Kidney epithelial cell (primary cell): ENCODE results near the gene FMN2. TPM values are rescaled to one million over a fixed set of nuclear protein-coding genes. Genes with fewer than 3 reads are reported as not detected.
"Not testable (repeated sequence)": the region's sequence is repeated elsewhere in the genome, so short reads cannot be mapped to it uniquely, and the experiment has no call there.

Experiments
- DNase-seq: peaks from one replicate; pipeline ENCODE4 v3.0.0-alpha.2; 2010; ENCODE audit warnings: low read depth
- H3K27me3 ChIP-seq: 2 replicates; pipeline ENCODE4 v1.6.0; 2011; ENCODE audit warnings: low read length; ENCODE audit not compliant: control insufficient read depth, insufficient read depth
- H3K36me3 ChIP-seq: 2 replicates; pipeline ENCODE4 v1.5.1; 2011; ENCODE audit warnings: low read length; ENCODE audit not compliant: control insufficient read depth, insufficient read depth
- H3K4me3 ChIP-seq: 2 replicates; pipeline ENCODE4 v1.5.1; 2011; ENCODE audit warnings: low read depth, mild to moderate bottlenecking, control low read depth, low read length
- total RNA-seq: library from RNA; depleted of rRNA; stranded (reverse); fragments of >200 nt; gene quantifications from 2 replicates; pipeline ENCODE4 v1.2.3, GENCODE V29; 2015
- TF ChIP-seq, protein P1 (sequence below): IDR thresholded peaks from 2 replicates; pipeline ENCODE4 v1.5.1; 2011; ENCODE audit warnings: mild to moderate bottlenecking, moderate library complexity, low read length, control low read depth, inconsistent platforms; ENCODE audit not compliant: insufficient read depth, poor library complexity, severe bottlenecking

FMN2 gene
- total RNA-seq, 1 donor from 2014 or later, result 0.33 TPM

DNA sequence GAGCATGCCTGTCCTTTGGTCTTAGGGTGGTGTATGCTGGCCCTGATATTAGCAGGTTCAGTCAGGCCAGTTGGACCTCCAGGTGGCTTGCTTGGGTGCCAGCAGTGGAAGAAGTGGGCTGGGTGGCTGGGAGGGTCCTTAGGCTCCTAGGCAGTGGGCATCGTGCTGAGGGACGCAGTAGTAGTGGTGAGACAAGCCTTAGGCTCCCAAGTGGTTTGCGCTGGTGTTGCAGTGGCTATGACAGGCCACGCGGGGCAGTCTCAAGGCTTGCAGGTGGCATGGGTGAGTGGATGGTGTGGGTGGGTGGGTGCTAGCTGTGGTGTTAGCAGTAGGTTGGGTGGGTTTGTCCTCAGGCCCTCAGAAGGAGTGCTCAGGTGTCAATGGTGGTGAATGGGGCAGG is 162.3 kb downstream of the FMN2 start:
- TF ChIP-seq, protein P1, sequence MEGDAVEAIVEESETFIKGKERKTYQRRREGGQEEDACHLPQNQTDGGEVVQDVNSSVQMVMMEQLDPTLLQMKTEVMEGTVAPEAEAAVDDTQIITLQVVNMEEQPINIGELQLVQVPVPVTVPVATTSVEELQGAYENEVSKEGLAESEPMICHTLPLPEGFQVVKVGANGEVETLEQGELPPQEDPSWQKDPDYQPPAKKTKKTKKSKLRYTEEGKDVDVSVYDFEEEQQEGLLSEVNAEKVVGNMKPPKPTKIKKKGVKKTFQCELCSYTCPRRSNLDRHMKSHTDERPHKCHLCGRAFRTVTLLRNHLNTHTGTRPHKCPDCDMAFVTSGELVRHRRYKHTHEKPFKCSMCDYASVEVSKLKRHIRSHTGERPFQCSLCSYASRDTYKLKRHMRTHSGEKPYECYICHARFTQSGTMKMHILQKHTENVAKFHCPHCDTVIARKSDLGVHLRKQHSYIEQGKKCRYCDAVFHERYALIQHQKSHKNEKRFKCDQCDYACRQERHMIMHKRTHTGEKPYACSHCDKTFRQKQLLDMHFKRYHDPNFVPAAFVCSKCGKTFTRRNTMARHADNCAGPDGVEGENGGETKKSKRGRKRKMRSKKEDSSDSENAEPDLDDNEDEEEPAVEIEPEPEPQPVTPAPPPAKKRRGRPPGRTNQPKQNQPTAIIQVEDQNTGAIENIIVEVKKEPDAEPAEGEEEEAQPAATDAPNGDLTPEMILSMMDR, result no peak
- Histone ChIP-seq H3K27me3 (no peaks in the 10 kb centered on the region), H3K4me3 (no peak overlapping the region), H3K36me3 (no peaks in the 10 kb centered on the region)
- no peak for DNase-seq

DNA sequence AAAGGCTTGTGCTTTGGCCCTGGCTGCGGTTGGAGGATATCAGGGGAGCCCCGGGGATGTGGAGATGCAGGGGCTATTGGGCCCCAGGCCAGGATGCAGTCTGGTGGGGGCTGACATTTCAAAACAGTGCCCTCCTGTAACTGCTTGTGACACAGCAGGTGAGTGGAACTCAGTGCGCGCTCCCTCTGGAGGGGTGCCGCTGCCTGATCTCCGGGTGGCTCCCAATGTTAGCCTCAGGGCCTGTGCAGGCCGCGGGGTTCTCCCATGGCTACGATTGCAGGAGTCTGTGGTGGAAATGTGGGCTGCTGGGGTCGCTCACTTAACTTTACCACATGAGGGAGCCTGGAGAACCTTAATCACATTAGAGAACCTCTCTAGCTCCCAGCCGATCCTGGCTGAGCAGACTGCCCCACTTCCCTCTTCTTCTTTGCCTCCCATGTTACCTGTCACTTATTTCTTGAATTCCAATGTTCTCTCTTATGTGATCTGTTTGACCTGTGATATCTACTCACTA is 163.2 kb downstream of the FMN2 start:
- Histone ChIP-seq H3K4me3 (no peak overlapping the region), H3K36me3 (no peaks in the 10 kb centered on the region), H3K27me3 (no peaks in the 10 kb centered on the region)
- TF ChIP-seq, protein P1, result no peak
- DNase-seq, result no peak

DNA sequence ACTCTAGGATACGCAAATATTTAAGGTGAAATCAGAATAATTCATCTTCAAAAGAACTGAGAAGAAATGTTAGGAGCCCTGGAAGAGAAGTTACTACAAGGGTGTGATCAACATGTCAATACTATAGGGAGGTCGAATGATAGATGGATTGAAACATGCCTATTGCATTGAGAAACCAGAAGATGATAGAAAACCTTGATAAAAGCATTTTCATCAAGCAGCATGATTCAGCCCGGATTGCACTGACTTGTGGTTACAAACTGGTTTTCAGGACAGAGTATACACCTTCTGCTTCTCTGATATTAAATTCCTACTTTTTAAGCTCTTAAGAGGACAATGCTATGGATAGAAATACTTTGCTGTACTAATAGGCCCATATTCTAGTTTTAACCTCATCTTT is 164.2 kb downstream of the FMN2 start:
- H3K27me3 ChIP-seq, result no peaks in the 10 kb centered on the region
- TF ChIP-seq, protein P1, result no peak
- DNase-seq, result no peak
- no peak overlapping the region for H3K4me3 ChIP-seq
- no peaks in the 10 kb centered on the region for H3K36me3 ChIP-seq

DNA sequence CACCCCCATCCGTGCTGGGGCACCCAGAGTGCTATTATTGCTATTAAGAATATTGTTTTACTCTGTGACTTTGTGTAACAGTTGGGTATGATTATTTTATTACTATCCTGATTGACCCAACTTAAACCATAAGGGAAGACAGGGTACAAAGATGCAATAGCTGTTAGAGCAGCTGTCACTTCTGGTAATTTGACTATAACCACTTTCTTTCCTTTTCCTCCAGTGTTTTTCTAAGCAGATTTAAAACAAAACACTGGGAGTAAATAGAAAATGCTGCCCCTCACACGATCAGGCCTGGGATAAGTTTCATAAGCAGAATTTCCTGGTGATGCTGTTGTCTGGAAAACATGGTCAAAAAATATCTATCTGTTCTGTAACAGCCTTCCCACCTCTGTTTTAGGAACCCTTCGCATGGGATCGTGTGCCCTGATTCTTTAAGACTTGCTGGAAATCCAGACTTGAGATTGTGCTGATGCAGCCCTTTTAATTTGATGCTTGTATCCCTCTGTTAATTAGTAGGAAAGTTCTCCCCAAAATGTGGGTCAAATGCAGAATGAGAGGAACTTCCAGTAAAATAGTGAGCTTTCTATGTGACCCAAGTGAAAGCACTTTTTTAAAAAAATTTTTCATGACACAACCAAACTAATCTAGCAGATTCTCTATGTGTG is 165.3 kb downstream of the FMN2 start:
- Histone ChIP-seq H3K4me3 (no peak overlapping the region), H3K36me3 (no peaks in the 10 kb centered on the region), H3K27me3 (no peaks in the 10 kb centered on the region)
- TF ChIP-seq, protein P1, result no peak
- DNase-seq, result no peak

DNA sequence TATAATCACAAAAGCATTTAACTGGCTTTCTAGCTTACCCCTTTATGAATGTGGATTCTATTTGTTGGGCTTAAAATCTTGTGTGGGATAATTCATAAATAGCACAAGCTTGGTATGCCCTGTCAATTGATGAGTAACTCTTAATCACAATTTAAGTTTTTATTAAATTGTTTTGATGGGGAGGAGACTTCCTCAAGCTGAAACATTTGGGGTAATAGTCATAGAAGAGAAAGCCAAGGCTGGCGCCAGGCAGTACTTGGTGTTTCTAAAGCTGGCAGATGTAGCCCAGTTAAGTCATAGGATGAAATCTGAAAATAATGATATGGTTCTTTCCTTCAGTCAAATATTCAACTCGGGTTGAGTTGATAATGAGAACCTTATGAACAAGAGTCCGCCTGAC is 167.2 kb downstream of the FMN2 start:
- H3K27me3 ChIP-seq, result no peaks in the 10 kb centered on the region
- H3K36me3 ChIP-seq, result no peaks in the 10 kb centered on the region
- H3K4me3 ChIP-seq, result no peak overlapping the region
- no peak for DNase-seq
- TF ChIP-seq, protein P1, result no peak

DNA sequence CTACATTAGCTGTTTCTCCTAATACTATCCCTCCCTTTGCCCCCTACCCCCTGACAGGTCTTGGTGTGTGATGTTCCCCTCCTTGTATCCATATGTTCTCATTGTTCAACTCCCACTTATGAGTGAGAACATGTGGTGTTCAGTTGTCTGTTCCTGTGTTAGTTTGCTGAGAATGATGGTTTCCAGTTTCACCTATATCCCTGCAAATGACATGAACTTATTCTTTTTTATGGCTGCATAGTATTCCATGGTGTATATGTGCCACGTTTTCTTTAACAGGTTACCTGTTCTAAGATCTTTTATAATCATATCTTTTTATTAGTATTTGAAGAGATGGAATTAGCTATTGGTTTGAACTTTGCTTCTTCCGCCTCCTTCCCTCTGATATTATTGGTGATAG is 172.8 kb downstream of the FMN2 start:
- DNase-seq, H3K36me3 ChIP-seq, H3K27me3 ChIP-seq, H3K4me3 ChIP-seq: not testable (repeated sequence)
